UCSD-AML1 (cell line): Measurements from ENCODE around the gene ZNF142.
A peak's percentile ranks its signal among the peaks of the same experiment; 100 is the strongest.

ENCODE experiments used
- DNase-seq: peaks from one replicate; lab custom pipeline; 2025; ENCODE audit not compliant: unreplicated experiment; lab: John Stamatoyannopoulos, UW

The ZNF142 gene

GRCh38 chr2:218655751-218656150, 3.7 kb downstream of the ZNF142 start:
- DNase-seq = no peak

- DNase-seq = no peak
Observed at GRCh38 chr2:218648787-218649100, 10.7 kb downstream of the ZNF142 start.

DNA sequence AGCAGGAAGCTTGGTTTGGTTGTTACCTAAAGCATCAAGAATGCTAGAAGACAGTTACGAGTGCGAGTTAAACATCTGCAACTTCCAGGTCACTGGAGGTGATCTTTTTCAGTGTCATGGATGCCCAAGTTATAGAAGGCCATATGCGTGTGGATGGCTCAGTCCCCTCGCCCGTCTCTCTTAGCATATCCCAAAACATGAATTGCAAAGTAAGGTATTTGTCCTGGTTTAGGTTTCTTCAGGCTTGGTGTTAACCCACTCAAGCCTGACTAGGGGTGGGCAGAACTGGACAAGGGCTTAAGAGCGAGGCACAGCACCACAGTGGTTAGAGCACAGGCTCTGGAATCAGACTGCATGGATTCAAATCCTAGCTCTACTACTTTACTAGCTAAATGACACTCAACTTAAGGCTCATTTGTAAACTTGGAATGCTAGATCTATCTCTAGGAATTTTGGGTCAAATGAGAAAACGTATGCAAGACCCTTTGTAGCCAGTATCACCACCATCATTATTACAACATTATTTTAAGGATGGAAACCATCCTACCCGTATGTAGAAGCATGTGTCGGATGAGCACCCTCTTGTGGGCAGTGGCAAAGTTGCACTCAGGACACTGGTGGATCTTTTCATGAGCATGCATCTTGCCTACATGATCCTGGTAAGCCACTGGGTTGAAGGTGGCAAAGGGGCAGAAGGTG, 11.2 kb downstream of the ZNF142 start:
- peak; percentile 62 for DNase-seq

GRCh38 chr2:218645126-218645525, 14.3 kb downstream of the ZNF142 start:
- DNase-seq = no peak

DNA sequence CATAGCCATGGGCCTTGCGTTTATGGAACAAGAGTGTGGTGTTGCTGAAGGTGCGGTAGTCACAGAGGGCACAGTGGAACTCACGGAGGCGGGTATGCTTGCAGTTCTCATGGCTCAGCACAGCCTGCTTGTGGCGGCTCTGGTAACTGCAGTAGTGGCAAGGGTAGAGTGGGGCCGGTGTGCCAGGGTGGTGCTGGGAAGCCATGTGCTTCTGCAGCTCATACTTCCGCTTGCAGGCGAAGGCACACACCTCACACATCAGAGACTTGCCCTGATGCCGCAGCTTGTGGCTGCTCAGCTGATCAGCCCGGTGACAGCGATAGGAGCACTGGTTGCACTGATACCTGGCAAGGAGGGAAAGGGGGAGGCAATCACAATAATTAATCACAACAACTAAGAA, 14.7 kb downstream of the ZNF142 start:
- no peak for DNase-seq

- DNase-seq = no peak
Observed at GRCh38 chr2:218643751-218644310, 15.6 kb downstream of the ZNF142 start.

DNA sequence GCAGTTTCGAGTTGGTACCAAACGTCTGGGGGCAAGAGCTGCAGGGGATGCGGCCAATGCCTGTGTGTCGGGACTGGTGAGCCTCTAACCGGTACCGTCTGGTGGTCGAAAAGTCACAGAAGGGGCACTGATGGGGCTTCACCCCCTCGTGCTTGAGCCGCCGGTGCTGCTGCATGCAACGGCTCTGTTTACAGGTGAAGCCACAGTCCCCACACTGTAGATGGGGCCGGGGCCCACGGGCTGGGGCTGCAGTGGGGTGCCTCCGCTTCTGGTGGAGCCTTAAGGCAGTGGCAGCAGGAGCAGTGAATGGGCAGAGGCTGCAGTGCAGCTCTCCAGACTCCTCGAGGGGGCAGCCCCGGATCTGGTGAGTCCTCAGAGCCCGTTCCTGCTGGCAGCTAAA, 16.6 kb downstream of the ZNF142 start:
- DNase-seq = no peak

GRCh38 chr2:218642121-218642656, 17.2 kb downstream of the ZNF142 start:
- no peak for DNase-seq

- no peak for DNase-seq
Observed at GRCh38 chr2:218638372-218638771, 21.1 kb downstream of the ZNF142 start.

DNA sequence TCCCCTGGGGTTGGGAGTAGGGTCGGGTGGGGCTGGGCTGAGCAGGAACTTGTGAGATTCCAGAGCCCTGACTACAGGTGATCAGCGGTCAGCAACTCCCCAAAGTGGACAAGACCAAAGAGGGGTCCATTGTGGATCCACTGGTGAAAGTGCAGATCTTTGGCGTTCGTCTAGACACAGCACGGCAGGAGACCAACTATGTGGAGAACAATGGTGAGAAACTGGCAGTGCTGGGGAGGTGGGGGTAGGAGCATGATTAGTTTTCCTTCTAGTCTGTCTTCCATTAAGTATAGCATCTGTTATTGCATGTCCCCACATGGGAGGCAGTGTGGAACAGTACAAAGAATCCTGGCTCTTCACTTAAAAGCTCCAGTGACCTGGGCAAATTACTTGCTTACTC, 23.7 kb downstream of the ZNF142 start:
- DNase-seq = no peak

- no peak for DNase-seq
Observed at GRCh38 chr2:218631837-218632236, 27.6 kb downstream of the ZNF142 start.

GRCh38 chr2:218627939-218628338, 31.5 kb downstream of the ZNF142 start:
- DNase-seq = no peak

- no peak for DNase-seq
Observed at GRCh38 chr2:218626369-218626768, 33.1 kb downstream of the ZNF142 start.

DNA sequence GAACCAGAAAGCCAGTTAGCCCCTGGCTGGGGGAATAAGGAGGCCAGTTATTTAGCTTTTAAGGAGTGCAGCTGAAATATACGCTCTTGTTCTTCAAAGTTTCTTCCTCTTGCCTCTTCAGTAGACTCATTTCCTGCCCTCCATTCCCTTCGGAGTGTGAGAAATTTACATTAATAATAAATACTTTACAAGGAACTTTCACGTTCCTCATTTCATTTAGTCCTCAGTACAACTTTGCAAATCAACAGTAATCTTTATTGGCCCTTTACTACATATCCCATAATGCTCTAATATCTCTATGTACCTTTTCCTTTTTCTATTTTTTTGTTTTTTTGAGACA, 36.1 kb downstream of the ZNF142 start:
- no peak for DNase-seq

- DNase-seq = no peak
Observed at GRCh38 chr2:218622606-218623365, 36.6 kb downstream of the ZNF142 start.

GRCh38 chr2:218621007-218621406, 38.4 kb downstream of the ZNF142 start:
- DNase-seq = no peak

GRCh38 chr2:218618102-218618860, 41.1 kb downstream of the ZNF142 start:
- no peak for DNase-seq

GRCh38 chr2:218615868-218616315, 43.5 kb downstream of the ZNF142 start:
- no peak for DNase-seq

DNA sequence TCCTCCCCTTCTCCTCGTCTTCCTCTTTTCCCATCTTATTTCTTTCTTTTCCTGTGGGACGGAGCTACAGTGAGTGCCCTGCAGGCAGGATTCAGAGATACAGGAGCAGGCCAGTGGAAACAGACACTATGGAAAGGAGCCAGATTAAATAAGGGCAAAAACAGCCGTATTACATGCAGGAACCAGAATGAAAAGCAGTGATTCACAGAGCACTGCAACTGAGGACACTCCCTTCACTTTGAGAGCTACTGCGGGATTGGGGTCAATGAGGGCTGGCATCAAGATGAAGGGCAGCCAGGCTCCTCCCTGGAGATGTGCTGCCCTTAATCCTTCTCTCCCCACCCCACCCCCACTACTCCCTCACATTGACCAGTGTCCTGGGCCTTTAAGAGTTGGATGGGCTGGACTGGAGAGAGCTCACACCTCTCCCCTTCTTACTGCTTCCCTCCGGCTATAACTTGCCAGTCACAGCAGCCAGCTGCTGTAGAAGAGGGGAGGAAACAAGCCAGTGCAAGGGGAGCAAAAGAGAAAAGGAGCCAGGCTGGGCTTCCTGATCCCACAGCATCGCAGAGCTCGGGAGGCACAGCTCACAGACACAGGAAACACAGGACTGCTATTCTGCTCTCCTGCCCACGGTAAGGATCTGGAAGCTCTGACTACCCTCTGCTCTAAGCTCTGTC, 51.8 kb downstream of the ZNF142 start, which contains the start of gene PLCD4:
Gene PLCD4, plus strand, starts transcription at position 464 of the 680 bp plus-strand sequence. CDS start 7,841 bp downstream, outside the sequence.
- DNase-seq = no peak

DNA sequence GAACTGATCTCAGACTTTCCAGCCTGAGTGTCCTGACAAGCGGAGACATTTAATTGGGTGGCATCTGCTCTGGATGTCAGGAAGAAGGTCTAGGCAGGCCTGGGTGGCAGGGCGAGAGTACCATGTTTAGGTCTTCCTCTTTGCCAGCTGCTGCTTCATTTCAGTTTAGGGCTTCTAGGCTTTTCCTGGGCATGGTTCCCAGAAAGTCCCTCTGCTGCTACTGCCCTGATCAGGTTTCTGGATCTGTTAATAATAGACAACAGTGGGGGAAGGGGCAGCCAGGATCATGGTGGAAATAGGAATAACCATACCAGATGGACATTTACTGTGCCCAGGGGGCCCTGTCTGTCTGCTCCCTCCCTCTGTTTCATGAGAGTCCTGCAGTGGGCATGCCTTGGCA, 54.0 kb downstream of the ZNF142 start:
- DNase-seq = no peak
